Right atrium auricular region (tissue), 2 donors: Measurements from ENCODE around the gene TK2. TPM values are rescaled to one million over a fixed set of nuclear protein-coding genes. Genes with fewer than 3 reads are reported as not detected.
"Not testable (repeated sequence)": the region's sequence is repeated elsewhere in the genome, so short reads cannot be mapped to it uniquely, and the experiment has no call there.

Source experiments
- DNase-seq: peaks from one replicate; pipeline ENCODE4 v3.0.0-alpha.2; 2019; ENCODE audit warnings: low spot score
- H3K27ac ChIP-seq, 2 donors: fragments of 200-600 bp; sonication (generic); 1 replicate in 1 of 2; 2 replicates in 1 of 2; pipeline ENCODE4 v1.5.1; 2016 to 2019
- H3K27me3 ChIP-seq, 2 donors: fragments of 200-600 bp; sonication (generic); one replicate each; pipeline versions ENCODE4 v1.5.1 to v1.6.0; 2017 to 2019
- H3K36me3 ChIP-seq: fragments of 200-600 bp; sonication (generic); one replicate; pipeline ENCODE4 v1.5.1; 2016
- H3K4me1 ChIP-seq, 2 donors: fragments of 200-600 bp; sonication (generic); one replicate each; pipeline versions ENCODE4 v1.5.1 to v1.6.0; 2017 to 2019
- H3K4me3 ChIP-seq, 2 donors: fragments of 200-600 bp; sonication (generic); 1 replicate in 1 of 2; 2 replicates in 1 of 2; pipeline ENCODE4 v1.5.1; 2017 to 2019; ENCODE audit warnings: mild to moderate bottlenecking in 1 of 2, moderate library complexity in 1 of 2
- H3K9me3 ChIP-seq, 2 donors: fragments of 200-600 bp; sonication (generic); one replicate each; pipeline ENCODE4 v1.5.1; 2019
- CTCF ChIP-seq, 2 donors: fragments of 200-600 bp; sonication (generic); IDR thresholded peaks; one replicate each; pipeline ENCODE4 v1.5.1; 2019; ENCODE audit warnings: antibody characterized with exemption in 2 of 2
- total RNA-seq, 2 donors: library from RNA; depleted of rRNA; stranded (reverse); fragments of >200 nt; gene quantifications; one replicate each; pipeline ENCODE4 v1.1.0, GENCODE V29; 2016

TK2 gene
- total RNA-seq, 2 donors from 2014 or later = 20.7 to 24.5 TPM

GRCh38 chr16:66503030-66503429 is 46.9 kb downstream of the TK2 start:
- Histone ChIP-seq H3K36me3 (no peaks in the 10 kb centered on the region), H3K9me3 (no peaks in the 10 kb centered on the region), H3K4me3 (no peak overlapping the region), H3K27ac (peak overlapping the region; percentile 61 to 64), H3K4me1 (peaks cover 0 to 16% of the 10 kb centered on the region in 2 donors), H3K27me3 (no peaks in the 10 kb centered on the region)
- no peak for DNase-seq
- no peak for TF ChIP-seq CTCF (IDR thresholded peaks at IDR 0.05)

GRCh38 chr16:66502020-66502913 is 47.7 kb downstream of the TK2 start:
- Histone ChIP-seq H3K36me3 (no peaks in the 10 kb centered on the region), H3K4me1 (peaks cover 0 to 16% of the 10 kb centered on the region in 2 donors), H3K9me3 (no peaks in the 10 kb centered on the region), H3K4me3 (no peak overlapping the region), H3K27me3 (no peaks in the 10 kb centered on the region), H3K27ac (peak overlapping the region; percentile 61 to 64)
- peak; percentile 82 for DNase-seq
- no peak for TF ChIP-seq CTCF (IDR thresholded peaks at IDR 0.05)

- H3K36me3 ChIP-seq, H3K9me3 ChIP-seq, H3K4me3 ChIP-seq, DNase-seq, H3K27me3 ChIP-seq: not testable (repeated sequence)
- H3K27ac ChIP-seq = peak overlapping the region in 1 of 2 donors; percentile 61
- peaks cover 0 to 16% of the 10 kb centered on the region in 2 donors for H3K4me1 ChIP-seq
Observed at GRCh38 chr16:66501563-66501962, 48.4 kb downstream of the TK2 start.

GRCh38 chr16:66497921-66498320 is 52.0 kb downstream of the TK2 start:
- not testable (repeated sequence) for H3K9me3 ChIP-seq, H3K4me3 ChIP-seq, H3K27me3 ChIP-seq, H3K36me3 ChIP-seq, H3K27ac ChIP-seq, H3K4me1 ChIP-seq, DNase-seq

- H3K27me3 ChIP-seq, DNase-seq: not testable (repeated sequence)
Observed at GRCh38 chr16:66496226-66496625, 53.7 kb downstream of the TK2 start.

GRCh38 chr16:66495440-66495839 is 54.5 kb downstream of the TK2 start:
- Histone ChIP-seq H3K4me3 (no peak overlapping the region), H3K9me3 (no peaks in the 10 kb centered on the region), H3K4me1 (no peaks in the 10 kb centered on the region), H3K36me3 (no peaks in the 10 kb centered on the region), H3K27me3 (no peaks in the 10 kb centered on the region), H3K27ac (no peak overlapping the region)
- no peak for DNase-seq
- TF ChIP-seq CTCF (IDR thresholded peaks at IDR 0.05) = no peak

More at GRCh38 chr16:66496226-66496625, 53.7 kb downstream of the TK2 start:
- H3K4me1 ChIP-seq, H3K9me3 ChIP-seq, H3K36me3 ChIP-seq, H3K27ac ChIP-seq, H3K4me3 ChIP-seq: not testable (repeated sequence)

GRCh38 chr16:66494916-66495315 is 55.0 kb downstream of the TK2 start:
- no peak overlapping the region for H3K27ac ChIP-seq
- H3K4me1 ChIP-seq = no peaks in the 10 kb centered on the region
- H3K4me3 ChIP-seq = no peak overlapping the region
- H3K27me3 ChIP-seq = no peaks in the 10 kb centered on the region
- TF ChIP-seq CTCF (IDR thresholded peaks at IDR 0.05) = no peak
- no peaks in the 10 kb centered on the region for H3K9me3 ChIP-seq
- no peak for DNase-seq
- no peaks in the 10 kb centered on the region for H3K36me3 ChIP-seq
